Astrocyte of the cerebellum (primary cell): Measurements from ENCODE around the gene FCGR2B.
"Not testable (repeated sequence)": the region's sequence is repeated elsewhere in the genome, so short reads cannot be mapped to it uniquely, and the experiment has no call there.

ENCODE experiments used
- DNase-seq: peaks from one replicate; pipeline ENCODE4 v3.0.0-alpha.2; 2011; ENCODE audit warnings: low read depth
- H3K4me3 ChIP-seq: 2 replicates; pipeline ENCODE4 v1.5.1; 2011; ENCODE audit warnings: mild to moderate bottlenecking, low read depth, low read length, moderate library complexity
- in situ Hi-C: cut with HindIII; loops from 2 replicates; pipeline ENCODE4 v1.10.0; 2017; ENCODE audit warnings: low sequenced_read_pairs

The FCGR2B gene

DNA sequence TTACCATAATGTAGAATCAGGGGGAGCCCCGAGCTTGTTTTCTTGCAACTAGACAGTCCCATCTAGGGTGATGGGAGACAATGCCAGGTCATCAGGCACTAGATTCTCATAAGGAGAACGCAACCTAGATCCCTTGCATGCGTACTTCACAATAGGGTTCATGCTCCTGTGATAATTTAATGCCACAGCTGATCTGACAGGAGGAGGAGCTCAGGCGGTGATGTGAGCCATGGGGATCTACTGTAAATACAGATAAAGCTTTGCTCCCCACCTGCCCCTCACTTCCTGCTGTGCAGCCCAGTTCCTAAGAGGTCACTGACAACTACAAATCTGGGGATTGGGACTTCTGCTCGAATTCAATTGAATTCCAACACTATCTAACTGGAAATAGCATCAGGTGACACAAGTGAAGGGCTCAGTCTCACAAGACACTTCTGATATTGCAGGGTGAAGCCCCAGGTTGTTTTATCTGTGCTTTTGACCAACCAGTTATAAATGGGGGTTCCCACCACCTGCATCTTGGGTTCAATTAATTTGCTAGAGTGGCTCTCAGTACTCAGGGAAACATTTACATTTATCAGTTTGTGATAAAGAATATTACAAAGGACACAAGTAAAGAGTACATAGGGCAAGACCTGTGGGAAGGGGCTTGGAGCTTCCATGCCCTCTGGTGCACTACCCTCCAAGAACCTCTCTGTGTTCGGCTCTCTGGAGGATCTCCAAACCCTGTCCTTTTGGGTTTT lies 24.5 kb upstream of the FCGR2B start:
- H3K4me3 ChIP-seq, DNase-seq, in situ Hi-C loops: not testable (repeated sequence)

DNA sequence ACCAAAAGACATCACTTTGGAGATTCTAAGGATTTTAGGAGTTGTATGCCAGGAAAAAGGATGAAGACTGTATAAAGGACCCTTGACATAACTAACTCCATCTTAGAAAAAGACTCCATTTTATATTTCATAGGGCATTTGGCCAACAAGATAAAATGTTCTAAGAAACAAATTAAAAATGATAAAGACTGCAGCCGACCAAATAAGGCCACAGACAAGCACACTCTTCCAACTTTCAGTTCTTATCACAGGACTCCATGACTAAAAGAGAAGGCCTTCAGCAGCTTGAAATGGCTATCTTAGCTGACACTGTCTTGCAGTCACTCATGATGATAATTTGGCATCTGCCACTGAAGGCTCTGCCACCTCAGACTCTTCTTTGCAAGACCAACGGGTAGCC lies 23.7 kb upstream of the FCGR2B start:
- in situ Hi-C loops, DNase-seq, H3K4me3 ChIP-seq: not testable (repeated sequence)

DNA sequence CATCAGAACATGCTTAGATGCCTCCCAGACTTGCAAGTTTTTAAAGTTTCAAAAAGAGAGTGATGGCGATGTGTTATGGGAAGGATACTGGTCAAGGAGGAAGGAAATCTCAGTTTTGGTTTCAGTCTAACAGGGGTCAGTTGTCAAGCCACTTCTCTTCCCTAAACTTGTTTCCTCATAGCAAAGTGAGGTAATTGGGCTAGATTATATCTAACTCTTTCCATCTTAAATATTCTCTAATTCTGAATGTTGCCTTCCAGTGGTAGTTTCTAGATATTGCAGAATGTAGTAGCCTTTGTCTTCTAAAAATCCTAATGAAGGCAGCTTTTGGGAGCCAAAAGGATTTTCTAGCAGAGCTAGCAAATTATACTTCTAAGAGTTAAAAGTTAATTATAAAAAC lies 20.2 kb upstream of the FCGR2B start:
- DNase-seq, H3K4me3 ChIP-seq, in situ Hi-C loops: not testable (repeated sequence)

DNA sequence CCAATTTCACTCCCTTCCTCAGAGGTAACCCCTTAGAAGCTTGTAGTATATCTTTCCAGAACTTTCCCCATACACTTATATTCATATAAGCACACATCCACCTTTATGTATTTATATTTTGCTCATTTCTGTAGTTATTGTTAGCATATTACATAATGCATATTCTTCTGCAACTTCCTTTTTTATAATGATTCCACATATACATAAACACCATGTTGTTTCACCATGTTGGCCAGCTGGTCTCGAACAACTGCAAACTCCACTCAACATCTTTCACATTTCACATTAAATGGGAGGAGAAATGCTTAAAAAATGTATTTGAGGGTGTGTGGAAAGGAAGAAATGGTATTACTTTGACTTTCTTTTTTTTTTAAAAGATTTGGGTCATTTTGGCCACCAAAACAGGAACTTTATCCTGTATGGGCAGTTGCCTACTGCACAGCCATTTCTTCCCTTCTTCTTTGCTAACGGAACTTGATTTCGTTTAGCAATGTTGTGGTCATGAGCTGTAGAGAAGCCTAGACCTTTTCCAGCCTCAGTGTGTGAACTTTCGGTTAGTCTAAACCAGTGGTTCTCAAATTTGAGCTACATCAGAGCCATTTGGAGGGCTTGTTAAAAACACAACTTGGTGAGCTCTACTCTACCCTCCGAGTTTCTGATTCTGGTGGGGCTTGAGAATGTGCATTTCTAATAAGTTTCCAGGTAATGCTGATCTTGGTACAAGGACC lies 19.3 kb upstream of the FCGR2B start:
- H3K4me3 ChIP-seq, DNase-seq, in situ Hi-C loops: not testable (repeated sequence)

DNA sequence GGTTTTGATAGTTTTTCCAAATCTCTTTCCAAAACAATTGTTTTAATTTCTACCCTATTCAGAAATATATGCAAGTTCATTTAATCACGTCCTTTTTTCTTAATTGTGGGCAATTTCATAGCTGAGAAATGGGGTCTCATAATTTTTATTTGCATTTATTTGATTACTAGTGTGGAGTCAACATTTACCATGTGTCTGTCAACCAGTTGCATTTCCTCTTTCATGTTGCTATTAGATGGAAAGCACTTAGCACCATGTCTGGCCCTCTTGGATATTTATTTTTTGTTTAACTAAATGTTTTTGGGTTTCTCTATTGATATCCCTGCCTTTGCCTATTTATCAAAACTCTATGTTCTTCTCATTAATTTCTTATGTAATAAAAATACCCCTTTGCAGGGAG lies 18.1 kb upstream of the FCGR2B start:
- in situ Hi-C loops, DNase-seq, H3K4me3 ChIP-seq: not testable (repeated sequence)

DNA sequence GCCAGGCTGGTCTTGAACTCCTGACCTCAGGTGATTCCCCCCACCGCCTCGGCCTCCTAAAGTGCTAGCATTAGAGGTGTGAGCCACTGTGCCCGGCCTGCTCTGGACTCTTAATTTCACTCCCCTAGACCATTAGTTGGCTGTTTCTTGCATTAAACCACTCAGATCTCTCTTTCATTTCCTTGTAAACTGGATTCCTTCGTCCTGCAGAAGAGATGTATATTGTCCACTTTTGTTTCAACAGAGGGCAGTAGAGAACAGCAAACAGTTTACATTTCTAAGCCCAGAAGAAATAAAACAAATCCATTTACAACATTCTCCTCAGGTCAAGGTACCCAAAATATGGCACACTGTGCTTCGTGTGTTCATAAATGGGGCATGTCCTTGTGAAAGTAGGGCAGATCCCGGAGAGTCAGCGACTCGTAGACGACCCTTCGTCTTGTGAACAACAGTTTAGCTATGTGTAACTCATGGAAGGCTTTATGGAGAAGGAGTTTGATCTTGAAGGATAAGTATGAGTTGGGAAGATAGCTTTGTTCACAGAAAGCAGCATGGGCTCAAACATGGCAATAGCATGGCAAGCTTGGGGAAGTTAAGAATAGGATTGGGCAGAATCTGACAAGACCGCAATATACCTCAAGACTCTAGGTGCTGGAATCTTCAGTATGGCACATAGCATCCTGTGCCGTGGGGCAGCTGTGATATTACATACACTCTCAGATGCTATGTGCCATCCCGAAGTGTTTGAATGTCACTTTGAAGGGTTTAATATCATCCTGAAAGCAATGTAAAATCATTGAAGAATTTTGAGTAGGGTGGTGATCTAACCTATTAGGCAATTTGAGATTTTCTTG lies 15.2 kb upstream of the FCGR2B start:
- H3K4me3 ChIP-seq, in situ Hi-C loops: not testable (repeated sequence)
- peak; percentile 8 for DNase-seq

DNA sequence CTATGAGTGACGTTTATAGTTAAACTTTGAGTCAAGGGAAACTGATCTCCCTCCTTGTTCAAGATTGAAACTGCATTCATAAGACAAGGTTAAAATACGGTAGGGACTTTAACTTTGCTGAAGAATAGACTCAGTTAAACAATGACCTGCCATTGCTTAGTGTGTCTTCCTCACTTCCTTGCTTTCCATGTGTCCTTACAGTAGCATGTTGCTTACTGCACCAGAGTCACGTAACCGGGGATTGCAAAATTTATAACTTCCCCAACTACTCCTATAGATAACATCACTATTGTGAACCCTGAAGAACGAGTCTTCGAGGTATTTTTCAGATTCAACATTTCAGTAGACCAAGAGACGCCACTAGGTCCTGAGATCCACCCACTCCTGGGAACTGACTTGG lies 9.4 kb upstream of the FCGR2B start:
- DNase-seq, in situ Hi-C loops, H3K4me3 ChIP-seq: not testable (repeated sequence)

DNA sequence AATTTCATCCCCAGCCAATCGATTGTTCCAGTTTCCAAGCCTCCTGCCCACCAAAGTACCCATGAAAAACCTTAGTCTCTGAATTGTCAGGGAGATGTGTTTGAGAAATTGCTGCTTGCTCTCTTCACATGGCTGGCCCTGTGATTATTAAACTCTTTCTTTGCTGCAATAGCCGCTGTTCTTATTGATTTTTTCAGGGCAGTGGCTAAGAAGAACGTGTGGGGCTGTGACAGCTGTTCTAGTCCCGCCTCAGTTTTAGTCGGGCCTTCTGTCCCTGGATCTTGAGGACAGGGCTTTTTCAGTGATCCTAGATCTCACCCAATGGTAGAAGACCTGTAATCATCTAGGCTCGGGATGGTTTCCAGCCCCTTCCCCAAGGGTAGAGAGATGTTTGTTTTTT lies 9.0 kb upstream of the FCGR2B start:
- DNase-seq, H3K4me3 ChIP-seq, in situ Hi-C loops: not testable (repeated sequence)

DNA sequence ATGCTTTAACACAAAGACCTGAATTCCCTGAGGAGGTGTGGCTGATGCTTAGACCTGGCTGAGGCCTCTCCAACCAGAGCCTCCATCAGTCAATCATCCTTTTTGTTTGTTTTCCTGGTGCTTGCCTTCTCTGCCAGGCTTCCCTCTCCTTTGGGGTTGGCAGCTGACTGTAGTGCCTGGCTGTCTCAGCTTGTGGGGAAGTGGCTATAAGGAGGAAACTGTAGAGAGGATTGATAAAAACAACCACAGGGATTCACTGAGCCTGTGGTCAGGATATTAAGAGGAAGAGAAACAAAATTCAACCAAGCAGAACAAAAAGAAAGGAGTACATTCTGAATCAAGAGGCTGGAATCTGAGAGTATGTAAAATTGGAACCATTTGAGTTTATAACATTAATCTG lies 4.4 kb upstream of the FCGR2B start:
- in situ Hi-C loops, DNase-seq, H3K4me3 ChIP-seq: not testable (repeated sequence)

DNA sequence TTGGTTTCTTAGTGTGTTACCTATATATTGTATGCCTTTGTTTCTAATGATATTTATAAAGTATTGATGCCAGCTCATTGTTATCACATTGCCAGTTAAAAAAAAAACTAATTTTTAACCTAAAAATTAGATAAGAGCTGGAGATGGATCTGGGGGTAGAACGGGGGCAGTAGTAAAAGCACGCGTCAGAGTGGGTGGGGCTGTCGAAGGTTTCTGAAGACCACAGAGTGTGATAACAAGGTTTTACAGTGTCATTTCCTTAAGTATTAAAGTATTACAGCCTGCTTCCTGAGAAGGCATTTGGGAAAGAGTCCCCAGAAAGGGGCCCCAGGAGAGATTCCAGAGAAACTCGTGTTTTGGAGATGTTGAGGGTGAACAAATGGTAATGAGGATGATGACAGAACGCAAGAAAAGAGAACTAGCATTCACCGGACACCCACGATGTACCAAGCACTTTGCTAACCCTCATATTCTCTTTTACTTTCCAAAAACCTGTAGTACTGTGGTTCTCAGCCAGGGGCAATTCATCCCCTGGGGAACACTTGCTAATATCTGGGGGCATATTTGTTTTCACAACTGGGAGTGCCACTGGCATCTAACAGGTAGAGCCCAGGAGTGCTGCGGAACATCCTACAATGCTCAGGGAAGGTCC lies 1.2 kb upstream of the FCGR2B start:
- DNase-seq, H3K4me3 ChIP-seq, in situ Hi-C loops: not testable (repeated sequence)

DNA sequence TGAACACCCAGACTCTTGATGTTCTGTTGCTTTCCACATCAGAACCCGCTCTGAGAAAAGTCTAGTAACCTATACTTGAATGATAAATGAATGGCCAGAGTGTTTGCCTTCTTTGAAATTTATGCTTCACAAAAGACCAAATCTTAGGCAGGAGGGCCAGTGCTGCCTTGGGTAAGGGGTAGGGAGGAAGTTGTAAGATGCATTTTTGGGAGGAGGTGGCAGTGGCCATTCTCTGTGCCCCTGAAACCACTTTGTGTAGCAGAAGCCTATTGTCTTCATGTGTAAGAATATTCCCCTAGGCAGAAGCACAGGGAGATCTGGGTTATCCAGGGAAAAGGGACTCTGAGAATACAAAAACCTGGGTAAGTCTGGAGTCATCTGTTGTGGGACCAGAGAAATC lies 626 bp downstream of the FCGR2B start:
- in situ Hi-C loops, result not testable (repeated sequence)

DNA sequence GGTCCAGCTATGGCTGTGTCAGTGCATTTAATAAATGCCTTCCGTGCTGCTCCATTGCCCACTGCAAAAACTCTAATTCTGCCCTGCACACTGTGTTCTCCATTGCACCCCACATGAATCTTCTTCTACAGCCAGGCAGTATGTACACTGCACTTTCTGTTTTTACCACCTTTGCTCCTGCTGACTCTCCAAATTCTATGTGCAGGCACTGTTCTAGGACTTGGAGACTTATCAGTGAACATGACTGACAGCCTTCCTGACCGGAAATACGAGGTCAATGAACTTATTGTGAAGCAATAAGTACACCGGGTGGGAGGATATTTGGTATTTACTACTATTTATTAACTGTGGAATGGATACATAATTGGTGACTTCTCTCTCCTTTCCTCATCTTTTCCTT lies 1.7 kb downstream of the FCGR2B start:
- H3K4me3 ChIP-seq, DNase-seq, in situ Hi-C loops: not testable (repeated sequence)

More for the DNA sequence above, 626 bp downstream of the FCGR2B start:
- DNase-seq, H3K4me3 ChIP-seq: not testable (repeated sequence)

DNA sequence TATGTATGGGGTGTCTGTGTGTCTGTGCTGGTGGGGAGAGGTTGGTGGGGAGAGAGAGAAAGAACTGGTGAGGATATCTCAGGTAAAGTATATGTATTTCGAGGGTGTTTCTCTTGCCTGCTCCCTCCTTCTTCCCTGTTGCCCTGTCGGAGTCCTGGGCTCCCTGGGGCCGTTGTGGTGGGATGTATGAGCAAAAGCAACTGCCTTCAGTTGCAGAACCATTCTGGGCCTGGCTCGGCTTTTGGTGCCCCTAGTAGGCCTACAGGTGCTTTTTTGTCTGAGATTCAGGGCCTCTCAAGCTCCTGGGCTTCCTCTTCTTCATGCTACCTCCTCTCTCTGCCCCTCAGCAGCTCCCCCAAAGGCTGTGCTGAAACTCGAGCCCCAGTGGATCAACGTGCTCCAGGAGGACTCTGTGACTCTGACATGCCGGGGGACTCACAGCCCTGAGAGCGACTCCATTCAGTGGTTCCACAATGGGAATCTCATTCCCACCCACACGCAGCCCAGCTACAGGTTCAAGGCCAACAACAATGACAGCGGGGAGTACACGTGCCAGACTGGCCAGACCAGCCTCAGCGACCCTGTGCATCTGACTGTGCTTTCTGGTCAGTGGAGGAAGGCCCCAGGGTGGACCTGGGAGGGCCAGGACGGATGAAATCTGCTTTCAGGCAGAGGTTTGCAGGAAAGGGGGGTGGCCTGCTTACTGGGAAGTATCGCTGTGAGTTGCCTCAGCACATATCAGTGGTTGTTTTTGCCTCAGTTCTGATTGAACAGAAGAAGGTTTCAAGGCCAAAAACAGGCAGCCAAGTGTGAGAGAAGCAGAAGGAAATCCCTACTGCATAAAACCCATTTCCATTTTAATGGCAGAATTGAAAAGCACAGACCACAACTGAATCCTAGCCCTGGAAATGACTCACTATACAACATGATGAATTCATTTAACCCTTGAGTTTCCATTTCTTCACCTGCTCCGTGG lies 8.4 kb downstream of the FCGR2B start:
- DNase-seq, in situ Hi-C loops: not testable (repeated sequence)

DNA sequence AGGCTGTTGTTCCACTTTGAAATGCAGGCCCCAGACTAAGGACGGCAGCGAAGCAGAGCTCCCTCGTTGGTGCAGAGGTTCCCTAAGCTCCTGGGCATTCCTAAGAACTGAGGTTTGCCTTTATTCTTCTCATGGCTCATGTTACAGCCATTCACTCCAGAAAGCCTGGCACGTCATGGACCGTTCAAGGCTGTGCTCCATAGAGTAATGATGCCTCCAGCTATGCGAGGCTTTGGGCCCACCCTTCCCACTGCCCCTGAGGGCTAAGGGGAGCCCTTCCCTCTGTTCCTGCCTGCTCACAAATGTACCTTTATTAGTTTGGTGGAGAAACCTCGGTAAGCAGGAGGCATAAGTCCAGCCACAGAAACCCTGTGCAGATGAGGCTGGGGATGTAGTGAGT lies 10.5 kb downstream of the FCGR2B start:
- in situ Hi-C loops, H3K4me3 ChIP-seq, DNase-seq: not testable (repeated sequence)

More for the DNA sequence above, 8.4 kb downstream of the FCGR2B start:
- H3K4me3 ChIP-seq, result not testable (repeated sequence)

DNA sequence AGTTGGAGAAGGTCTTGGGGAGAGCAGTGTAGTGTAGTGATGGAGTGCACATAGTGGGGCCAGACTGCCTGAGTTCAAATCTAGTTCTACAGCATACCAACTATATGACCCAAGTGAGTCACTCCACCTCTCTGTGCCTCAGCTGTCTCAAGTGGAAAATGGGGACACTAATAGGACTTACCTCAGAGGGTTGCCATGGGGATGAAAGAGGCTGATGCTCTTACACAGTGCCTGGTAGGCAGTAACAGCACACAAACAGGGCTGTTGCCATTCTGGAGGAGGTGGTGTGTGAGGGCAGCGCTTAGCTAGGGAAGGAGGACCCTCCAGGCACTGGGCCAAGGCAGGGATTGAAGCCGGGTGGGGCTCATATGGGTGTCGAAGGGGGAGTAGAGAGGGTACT lies 11.5 kb downstream of the FCGR2B start:
- H3K4me3 ChIP-seq, in situ Hi-C loops, DNase-seq: not testable (repeated sequence)

DNA sequence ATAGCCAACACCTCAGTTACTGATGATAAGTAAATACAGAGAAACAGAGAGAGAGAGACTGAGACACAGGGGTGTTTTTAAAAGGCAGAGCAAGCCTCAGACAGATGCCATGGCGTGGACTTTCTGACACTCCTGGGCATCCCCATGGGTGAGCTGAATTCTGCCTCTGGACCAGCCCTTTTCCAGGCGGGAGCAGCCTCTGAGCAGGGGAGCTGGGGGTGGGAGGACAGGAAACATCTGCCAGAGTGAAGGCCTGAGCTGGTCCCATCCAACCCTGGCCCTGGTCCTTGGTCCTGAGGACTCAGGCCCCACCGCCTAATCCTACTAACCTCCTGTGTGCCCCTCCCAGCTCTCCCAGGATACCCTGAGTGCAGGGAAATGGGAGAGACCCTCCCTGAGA lies 12.0 kb downstream of the FCGR2B start:
- DNase-seq, in situ Hi-C loops, H3K4me3 ChIP-seq: not testable (repeated sequence)
